ENCODE data around the gene HDAC8. TPM values are rescaled to one million over a fixed set of nuclear protein-coding genes. Genes with fewer than 3 reads are reported as not detected.
"Not testable (repeated sequence)": the region's sequence is repeated elsewhere in the genome, so short reads cannot be mapped to it uniquely, and the experiment has no call there.

Gene HDAC8
- polyA plus RNA-seq, 1 donor = 26.5 TPM

- H3K4me3 ChIP-seq (ENCODE audit: low read length); H3K27ac ChIP-seq (ENCODE audit: low read length); H3K36me3 ChIP-seq (ENCODE audit: control insufficient read depth, insufficient read depth, low read length); H3K27me3 ChIP-seq (ENCODE audit: control insufficient read depth, insufficient read depth, low read length); DNase-seq; H3K4me1 ChIP-seq (ENCODE audit: control insufficient read depth, insufficient read depth, low read length); H3K9me3 ChIP-seq (ENCODE audit: control insufficient read depth, low read depth, low read length): not testable (repeated sequence)
- WGBS (ENCODE audit: insufficient coverage, low lambda C conversion rate) = no CpG with 5 or more reads among the region's 2 CpGs
Measured at GRCh38 chrX:72405136-72405535, 167.5 kb downstream of the HDAC8 start.

GRCh38 chrX:72402614-72403013 lies 170.0 kb downstream of the HDAC8 start:
- no peak overlapping the region for H3K27ac ChIP-seq (ENCODE audit: low read length)
- no peaks in the 10 kb centered on the region for H3K4me1 ChIP-seq (ENCODE audit: control insufficient read depth, insufficient read depth, low read length)
- no peak for DNase-seq

GRCh38 chrX:72399816-72400215 lies 172.8 kb downstream of the HDAC8 start:
- Histone ChIP-seq H3K27ac (ENCODE audit: low read length) (no peak overlapping the region), H3K27me3 (ENCODE audit: control insufficient read depth, insufficient read depth, low read length) (no peaks in the 10 kb centered on the region), H3K4me1 (ENCODE audit: control insufficient read depth, insufficient read depth, low read length) (no peaks in the 10 kb centered on the region), H3K9me3 (ENCODE audit: control insufficient read depth, low read depth, low read length) (no peaks in the 10 kb centered on the region), H3K4me3 (ENCODE audit: low read length) (no peak overlapping the region), H3K36me3 (ENCODE audit: control insufficient read depth, insufficient read depth, low read length) (no peaks in the 10 kb centered on the region)
- DNase-seq = no peak

More at GRCh38 chrX:72402614-72403013, 170.0 kb downstream of the HDAC8 start:
- Histone ChIP-seq H3K27me3 (ENCODE audit: control insufficient read depth, insufficient read depth, low read length) (no peaks in the 10 kb centered on the region), H3K9me3 (ENCODE audit: control insufficient read depth, low read depth, low read length) (no peaks in the 10 kb centered on the region), H3K36me3 (ENCODE audit: control insufficient read depth, insufficient read depth, low read length) (no peaks in the 10 kb centered on the region), H3K4me3 (ENCODE audit: low read length) (no peak overlapping the region)

GRCh38 chrX:72396117-72396516 lies 176.5 kb downstream of the HDAC8 start:
- DNase-seq = no peak
- no peak overlapping the region for H3K27ac ChIP-seq (ENCODE audit: low read length)
- H3K4me3 ChIP-seq (ENCODE audit: low read length) = no peak overlapping the region
- H3K36me3 ChIP-seq (ENCODE audit: control insufficient read depth, insufficient read depth, low read length) = no peaks in the 10 kb centered on the region
- no CpG with 5 or more reads among the region's 1 CpG for WGBS (ENCODE audit: insufficient coverage, low lambda C conversion rate)
- H3K27me3 ChIP-seq (ENCODE audit: control insufficient read depth, insufficient read depth, low read length) = no peaks in the 10 kb centered on the region
- no peaks in the 10 kb centered on the region for H3K4me1 ChIP-seq (ENCODE audit: control insufficient read depth, insufficient read depth, low read length)
- no peaks in the 10 kb centered on the region for H3K9me3 ChIP-seq (ENCODE audit: control insufficient read depth, low read depth, low read length)

GRCh38 chrX:72395237-72395636 lies 177.4 kb downstream of the HDAC8 start:
- Histone ChIP-seq H3K36me3 (ENCODE audit: control insufficient read depth, insufficient read depth, low read length) (no peaks in the 10 kb centered on the region), H3K4me3 (ENCODE audit: low read length) (no peak overlapping the region), H3K27me3 (ENCODE audit: control insufficient read depth, insufficient read depth, low read length) (no peaks in the 10 kb centered on the region), H3K4me1 (ENCODE audit: control insufficient read depth, insufficient read depth, low read length) (no peaks in the 10 kb centered on the region), H3K27ac (ENCODE audit: low read length) (no peak overlapping the region), H3K9me3 (ENCODE audit: control insufficient read depth, low read depth, low read length) (no peaks in the 10 kb centered on the region)
- no peak for DNase-seq
- no CpG with 5 or more reads among the region's 1 CpG for WGBS (ENCODE audit: insufficient coverage, low lambda C conversion rate)

DNA sequence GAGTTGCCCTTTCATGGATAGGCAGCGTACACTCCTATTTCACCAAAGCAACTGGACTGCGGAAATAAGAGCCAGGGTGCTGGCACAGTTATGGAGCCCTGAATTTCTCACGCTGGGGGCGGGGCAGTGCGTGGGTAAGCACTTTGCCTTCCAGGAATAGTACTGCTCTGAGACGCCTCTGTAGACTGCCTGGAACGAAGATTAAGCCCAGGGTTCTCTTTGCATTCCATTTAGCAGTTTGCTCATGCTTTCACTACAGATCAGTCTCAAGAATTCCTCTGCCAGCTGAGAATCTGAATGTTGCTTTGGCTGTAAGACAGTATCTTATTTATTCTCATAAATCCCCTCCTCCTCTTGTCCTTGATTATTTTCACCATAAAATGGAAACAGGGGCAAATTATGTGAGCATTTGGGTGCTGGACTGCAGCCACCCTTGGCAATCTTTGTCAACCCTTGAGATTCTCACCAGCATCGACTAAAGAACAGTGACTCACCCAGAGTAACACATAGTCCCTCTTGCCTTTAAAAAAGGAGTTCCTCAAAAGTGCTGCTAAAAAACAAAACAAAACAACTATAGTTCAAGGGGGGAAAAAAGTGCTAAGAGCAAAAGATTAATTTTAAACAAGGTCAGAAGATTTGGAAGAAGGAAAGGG lies 178.0 kb downstream of the HDAC8 start:
- Histone ChIP-seq H3K27ac (ENCODE audit: low read length) (no peak overlapping the region), H3K4me1 (ENCODE audit: control insufficient read depth, insufficient read depth, low read length) (no peaks in the 10 kb centered on the region), H3K9me3 (ENCODE audit: control insufficient read depth, low read depth, low read length) (no peaks in the 10 kb centered on the region), H3K27me3 (ENCODE audit: control insufficient read depth, insufficient read depth, low read length) (no peaks in the 10 kb centered on the region), H3K4me3 (ENCODE audit: low read length) (no peak overlapping the region), H3K36me3 (ENCODE audit: control insufficient read depth, insufficient read depth, low read length) (no peaks in the 10 kb centered on the region)
- WGBS (ENCODE audit: insufficient coverage, low lambda C conversion rate) = no CpG with 5 or more reads among the region's 8 CpGs
- no peak for DNase-seq

DNA sequence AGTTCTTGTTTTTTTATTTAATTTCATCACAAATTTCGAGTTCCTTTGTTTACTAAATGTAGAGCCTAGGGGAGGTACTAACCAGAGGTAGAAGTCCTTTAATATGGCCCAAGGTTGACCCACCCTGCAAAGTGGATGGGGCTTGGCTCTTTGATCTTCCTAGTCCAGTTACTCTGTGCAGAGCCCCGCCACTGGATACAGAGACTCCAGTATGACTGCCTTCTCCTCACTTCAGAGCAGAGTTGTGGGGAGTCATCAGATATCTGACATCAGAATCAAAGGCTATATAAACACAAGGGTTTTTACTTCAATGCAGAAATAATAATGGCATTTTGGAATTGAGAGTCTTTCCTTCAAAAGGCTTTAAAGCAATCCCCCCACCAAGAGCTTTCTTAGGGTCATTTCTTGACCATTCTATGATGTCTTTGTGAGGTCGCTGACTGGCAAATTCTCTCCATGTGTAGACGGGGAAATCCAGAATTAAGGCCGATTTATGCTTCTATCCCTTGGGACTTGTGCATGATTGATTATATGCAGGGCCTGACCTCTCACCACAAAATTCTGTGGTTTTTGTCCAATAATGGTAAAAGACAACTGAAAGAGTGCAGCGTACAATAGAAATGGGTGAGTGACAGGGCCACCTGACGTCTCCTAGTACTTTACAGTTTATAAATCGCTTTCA lies 178.7 kb downstream of the HDAC8 start:
- no peaks in the 10 kb centered on the region for H3K27me3 ChIP-seq (ENCODE audit: control insufficient read depth, insufficient read depth, low read length)
- no CpG with 5 or more reads among the region's 8 CpGs for WGBS (ENCODE audit: insufficient coverage, low lambda C conversion rate)
- H3K36me3 ChIP-seq (ENCODE audit: control insufficient read depth, insufficient read depth, low read length) = no peaks in the 10 kb centered on the region
- no peak for DNase-seq
- no peaks in the 10 kb centered on the region for H3K4me1 ChIP-seq (ENCODE audit: control insufficient read depth, insufficient read depth, low read length)
- H3K27ac ChIP-seq (ENCODE audit: low read length) = no peak overlapping the region
- H3K4me3 ChIP-seq (ENCODE audit: low read length) = no peak overlapping the region
- no peaks in the 10 kb centered on the region for H3K9me3 ChIP-seq (ENCODE audit: control insufficient read depth, low read depth, low read length)

DNA sequence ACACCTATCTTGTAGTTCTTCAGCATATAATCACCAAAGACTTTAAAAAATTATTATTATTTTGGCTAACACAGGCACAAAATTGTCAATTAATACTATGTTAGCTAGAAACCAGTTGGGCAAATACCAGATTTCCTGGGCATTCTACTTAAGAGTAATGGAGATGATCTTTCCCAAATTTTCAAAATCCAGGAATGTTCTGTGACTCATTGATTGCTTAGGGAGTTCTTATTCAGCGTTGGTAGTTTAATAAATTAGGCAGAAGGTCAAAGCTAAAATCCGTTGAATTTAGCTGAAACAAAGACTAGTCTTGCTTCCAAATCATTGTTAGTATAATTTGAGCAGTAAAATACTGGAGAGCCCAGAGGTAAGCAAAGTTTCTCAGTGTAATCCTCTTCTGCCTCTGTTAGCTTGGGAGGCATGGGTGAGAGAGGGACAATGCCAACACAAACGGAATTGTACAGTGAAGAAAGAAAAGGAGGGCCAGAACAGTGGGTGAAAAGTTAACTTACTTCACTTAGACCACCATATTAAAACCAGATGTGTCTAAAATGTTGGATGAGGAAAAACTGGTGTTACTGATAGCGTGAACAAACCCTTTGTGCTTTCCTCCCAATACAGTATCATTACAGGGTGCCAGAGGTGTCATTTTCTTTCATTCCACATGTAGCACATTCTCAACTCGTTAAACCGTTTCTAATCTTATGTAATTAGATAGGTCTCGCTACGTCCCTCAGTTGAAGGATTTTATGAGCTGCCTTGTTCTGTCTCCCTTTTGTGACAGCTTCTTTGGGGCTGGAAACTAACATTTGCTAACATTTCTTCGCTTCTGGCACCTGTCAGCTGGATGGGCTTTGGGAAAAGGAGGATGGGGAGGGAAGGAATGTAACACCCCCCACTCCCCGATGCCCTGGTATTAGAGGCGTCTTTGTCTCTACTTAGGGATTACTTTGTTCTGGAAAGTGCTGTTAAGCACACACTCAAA lies 179.5 kb downstream of the HDAC8 start:
- H3K36me3 ChIP-seq (ENCODE audit: control insufficient read depth, insufficient read depth, low read length) = no peaks in the 10 kb centered on the region
- H3K4me1 ChIP-seq (ENCODE audit: control insufficient read depth, insufficient read depth, low read length) = no peaks in the 10 kb centered on the region
- DNase-seq = no peak
- no CpG with 5 or more reads among the region's 11 CpGs for WGBS (ENCODE audit: insufficient coverage, low lambda C conversion rate)
- H3K4me3 ChIP-seq (ENCODE audit: low read length) = no peak overlapping the region
- H3K27ac ChIP-seq (ENCODE audit: low read length) = no peak overlapping the region
- H3K9me3 ChIP-seq (ENCODE audit: control insufficient read depth, low read depth, low read length) = no peaks in the 10 kb centered on the region
- no peaks in the 10 kb centered on the region for H3K27me3 ChIP-seq (ENCODE audit: control insufficient read depth, insufficient read depth, low read length)

- Histone ChIP-seq H3K9me3 (ENCODE audit: control insufficient read depth, low read depth, low read length) (no peaks in the 10 kb centered on the region), H3K36me3 (ENCODE audit: control insufficient read depth, insufficient read depth, low read length) (no peaks in the 10 kb centered on the region), H3K4me3 (ENCODE audit: low read length) (no peak overlapping the region), H3K4me1 (ENCODE audit: control insufficient read depth, insufficient read depth, low read length) (no peaks in the 10 kb centered on the region), H3K27me3 (ENCODE audit: control insufficient read depth, insufficient read depth, low read length) (no peaks in the 10 kb centered on the region), H3K27ac (ENCODE audit: low read length) (no peak overlapping the region)
- DNase-seq = no peak
Measured at GRCh38 chrX:72392042-72392441, 180.6 kb downstream of the HDAC8 start.

- H3K4me1 ChIP-seq (ENCODE audit: control insufficient read depth, insufficient read depth, low read length) = no peaks in the 10 kb centered on the region
- H3K4me3 ChIP-seq (ENCODE audit: low read length) = no peak overlapping the region
- no peak for DNase-seq
- no peak overlapping the region for H3K27ac ChIP-seq (ENCODE audit: low read length)
- no CpG with 5 or more reads among the region's 3 CpGs for WGBS (ENCODE audit: insufficient coverage, low lambda C conversion rate)
- H3K36me3 ChIP-seq (ENCODE audit: control insufficient read depth, insufficient read depth, low read length) = no peaks in the 10 kb centered on the region
- H3K27me3 ChIP-seq (ENCODE audit: control insufficient read depth, insufficient read depth, low read length) = no peaks in the 10 kb centered on the region
- no peaks in the 10 kb centered on the region for H3K9me3 ChIP-seq (ENCODE audit: control insufficient read depth, low read depth, low read length)
Measured at GRCh38 chrX:72387247-72387646, 185.4 kb downstream of the HDAC8 start.
